K562 (cell line): Measurements from ENCODE around the gene PRKD1. TPM values are rescaled to one million over a fixed set of nuclear protein-coding genes. Genes with fewer than 3 reads are reported as not detected.
A peak's percentile ranks its signal among the peaks of the same experiment; 100 is the strongest.

Source experiments
- ATAC-seq: fragments of 200-7000 bp; cut with Tn5 transposase; 3 replicates; pipeline ENCODE4 v1.9.1; 2020; ENCODE audit warnings: moderate library complexity
- BruUV-seq: library from RNA; stranded (reverse); fragments of 400-500 nt; replicated peaks from 2 replicates; lab custom pipeline; 2021; lab: Mats Ljungman, UMichigan
- CTCF ChIA-PET: fragments of 300-600 bp; formaldehyde crosslinking; extraction: SDS; loops from one replicate; lab custom pipeline; 2021; ENCODE audit warnings: low intra/inter-chr PET ratio; lab: Yijun Ruan, JAX
- POLR2A ChIA-PET: fragments of 300-600, 350-650 bp; sonication (Branson Sonifier 250); formaldehyde crosslinking; extraction: SDS; loops from one replicate; lab custom pipeline; 2021; ENCODE audit warnings: antibody characterized with exemption, inconsistent platforms; lab: Yijun Ruan, JAX
- DNase-seq, 4 experiments: peaks; one replicate each; pipeline versions ENCODE4 v3.0.0 to v3.0.0-alpha.2; 2011 to 2018; ENCODE audit warnings: low spot score in 3 of 4, mixed read lengths in 3 of 4; ENCODE audit errors: extremely low read depth in 1 of 4
- FAIRE-seq: peaks from 2 replicates; lab custom pipeline; 2011; peaks lifted over from hg19 to GRCh38; lab: Jason Lieb, UNC
- H2AFZ ChIP-seq: 2 replicates; pipeline ENCODE4 v1.6.0; 2011; ENCODE audit warnings: low read depth, low read length, control low read depth, inconsistent platforms
- H3K27ac ChIP-seq: fragments of 200-600 bp; 3 replicates; pipeline ENCODE4 v1.8.0; 2011; ENCODE audit warnings: low read depth, mild to moderate bottlenecking, control low read depth, inconsistent platforms, low read length, moderate library complexity, mixed read lengths; ENCODE audit errors: extremely low read depth
- H3K27me3 ChIP-seq, 2 experiments: fragments of 300-600 bp in 1 of 2; 2 replicates in 1 of 2; 3 replicates in 1 of 2; pipeline versions ENCODE4 v1.6.0 to v1.8.0; 2011; ENCODE audit warnings: inconsistent platforms in 2 of 2, low read length in 2 of 2, mild to moderate bottlenecking in 1 of 2, mixed read lengths in 1 of 2, moderate library complexity in 1 of 2; ENCODE audit not compliant: control insufficient read depth in 2 of 2, insufficient read depth in 2 of 2
- H3K36me3 ChIP-seq: fragments of 300-600 bp; 3 replicates; pipeline ENCODE4 v1.8.0; 2011; ENCODE audit warnings: mild to moderate bottlenecking, low read length, inconsistent platforms; ENCODE audit not compliant: control insufficient read depth, insufficient read depth
- H3K4me1 ChIP-seq, 2 experiments: fragments of 200-600 bp in 1 of 2; replicated peaks in 1 of 2; 2 replicates in 1 of 2; 3 replicates in 1 of 2; pipeline versions ENCODE4 v1.5.1 to v1.8.0; 2011; ENCODE audit warnings: inconsistent platforms in 2 of 2, low read length in 2 of 2, mild to moderate bottlenecking in 1 of 2, mixed read lengths in 1 of 2, moderate library complexity in 1 of 2; ENCODE audit not compliant: control insufficient read depth in 2 of 2, insufficient read depth in 2 of 2
- H3K4me2 ChIP-seq: 2 replicates; pipeline ENCODE4 v1.6.1; 2011; ENCODE audit warnings: low read length, control low read depth, inconsistent platforms, mixed read lengths; ENCODE audit not compliant: insufficient read depth
- H3K4me3 ChIP-seq: fragments of 200-600 bp; sonication (generic), shearing (Covaris generic); 2 replicates; pipeline ENCODE4 v1.5.1; 2016; ENCODE audit warnings: control low read depth, inconsistent platforms
- H3K79me2 ChIP-seq: fragments of 200-600 bp; 3 replicates; pipeline ENCODE4 v1.8.0; 2011; ENCODE audit warnings: low read length, inconsistent platforms; ENCODE audit not compliant: control insufficient read depth, insufficient read depth
- H3K9ac ChIP-seq, 2 experiments: 2 replicates each; pipeline versions ENCODE4 v1.6.0 to v1.6.1; 2011; ENCODE audit warnings: low read depth in 2 of 2, low read length in 2 of 2, control low read depth in 1 of 2, inconsistent platforms in 1 of 2, mild to moderate bottlenecking in 1 of 2, mixed read lengths in 1 of 2; ENCODE audit not compliant: insufficient read depth in 1 of 2
- H3K9me1 ChIP-seq: one replicate; pipeline ENCODE4 v1.6.0; 2011; ENCODE audit warnings: inconsistent platforms, mild to moderate bottlenecking, low read length, moderate library complexity; ENCODE audit not compliant: control insufficient read depth, insufficient read depth
- H3K9me3 ChIP-seq: replicated peaks from 2 replicates; pipeline ENCODE4 v1.5.1; 2011; ENCODE audit warnings: low read depth, low read length, inconsistent platforms; ENCODE audit not compliant: control insufficient read depth, insufficient read depth
- H4K20me1 ChIP-seq: replicated peaks from 2 replicates; pipeline ENCODE4 v1.6.1; 2011; ENCODE audit warnings: low read length, inconsistent platforms, mixed read lengths; ENCODE audit not compliant: control insufficient read depth, insufficient read depth
- C11orf30 ChIP-seq: fragments of 450-650 bp; IDR thresholded peaks from 2 replicates; pipeline ENCODE4 v1.6.1; 2016; ENCODE audit warnings: low read depth, mild to moderate bottlenecking
- ELF2 ChIP-seq: fragments of 250-450 bp; sonication (Bioruptor Pico); IDR thresholded peaks from 2 replicates; pipeline ENCODE4 v1.5.0; 2021; ENCODE audit warnings: mild to moderate bottlenecking
- HMG20B ChIP-seq: fragments of 250-450 bp; sonication (Bioruptor Pico); IDR thresholded peaks from 2 replicates; pipeline ENCODE4 v1.5.0; 2021; ENCODE audit warnings: mild to moderate bottlenecking
- NELFE ChIP-seq: IDR thresholded peaks from 2 replicates; pipeline ENCODE4 v1.6.1; 2011; ENCODE audit warnings: mild to moderate bottlenecking; ENCODE audit not compliant: insufficient read depth, insufficient read length
- NFE2 ChIP-seq: IDR thresholded peaks from 2 replicates; pipeline ENCODE4 v1.6.1; 2014; ENCODE audit warnings: antibody characterized with exemption, low read depth
- NFYB ChIP-seq: IDR thresholded peaks from 2 replicates; pipeline ENCODE4 v1.6.1; 2011; ENCODE audit warnings: mild to moderate bottlenecking, moderate library complexity; ENCODE audit not compliant: insufficient read length; ENCODE audit errors: extremely low read depth
- SREBF2 ChIP-seq: sonication (generic); formaldehyde crosslinking; IDR thresholded peaks from 2 replicates; pipeline ENCODE4 v1.4.0; 2020; ENCODE audit warnings: mild to moderate bottlenecking, missing genetic modification reagents
- ZNF41 ChIP-seq: fragments of 250-450 bp; sonication (Bioruptor Pico); conservative IDR thresholded peaks from 2 replicates; pipeline ENCODE4 v1.4.0; 2020; ENCODE audit warnings: mild to moderate bottlenecking
- WGBS: fragments of 100-300 bp; shearing (Covaris generic); methylation state at CpG from one replicate; pipeline ENCODE4 v1.1.6; 2016; ENCODE audit warnings: low coverage, mixed read lengths; ENCODE audit not compliant: insufficient coverage; ENCODE audit errors: missing lambda C conversion rate; 5-methylcytosine and 5-hydroxymethylcytosine counted together
- in situ Hi-C: fragments of 300-500 bp; cut with MboI; formaldehyde crosslinking; loops from 4 replicates; pipeline ENCODE4 v1.15.0; 2018; ENCODE audit warnings: inconsistent platforms, mixed read lengths
- intact Hi-C: fragments of 100-400 bp; cut with micrococcal nuclease; formaldehyde crosslinking; loops from 2 replicates; pipeline ENCODE4 v1.14.2; 2022
- polyA plus RNA-seq, 8 experiments: library from polyadenylated mRNA; depleted of rRNA in 4 of 8; stranded (reverse) in 5 of 8; unstranded in 3 of 8; fragments of >200 nt; fragmentation: Nextera tagmentation in 2 of 8; fragmentation: Illumina TruSeq in 1 of 8; extraction: Ambion mirVana in 2 of 8; extraction: Trizol in 1 of 8; gene quantifications; 2 replicates each; pipeline versions ENCODE4 v1.2.1 to v1.2.3, GENCODE V29; 2011 to 2014; ENCODE audit warnings: inconsistent platforms in 1 of 8, missing spikeins in 1 of 8
- total RNA-seq, 7 experiments: library from RNA; depleted of rRNA in 6 of 7; stranded (reverse); fragments of >200 nt in 6 of 7; fragmentation: Illumina TruSeq in 2 of 7; extraction: Trizol in 2 of 7; gene quantifications; 2 replicates each; pipeline versions ENCODE4 v1.2.1 to v1.2.3, GENCODE V29; 2011 to 2021; ENCODE audit warnings: low replicate concordance in 1 of 7
- TF ChIP-seq, protein P1 (sequence below): sonication (generic); formaldehyde crosslinking; IDR thresholded peaks from 2 replicates; pipeline ENCODE4 v1.8.1; 2023; ENCODE audit warnings: mild to moderate bottlenecking, missing genetic modification reagents, moderate library complexity
- TF ChIP-seq, protein P2 (sequence below), 2 experiments: IDR thresholded peaks in 1 of 2; conservative IDR thresholded peaks in 1 of 2; 2 replicates each; pipeline ENCODE4 v1.6.1; 2016; ENCODE audit warnings: low read depth in 2 of 2, mild to moderate bottlenecking in 1 of 2, missing compliant biosample characterization in 1 of 2, missing genetic modification characterization in 1 of 2, moderate library complexity in 1 of 2
- TF ChIP-seq, protein P3 (sequence below): sonication (generic); formaldehyde crosslinking; IDR thresholded peaks from 2 replicates; pipeline ENCODE4 v1.8.0; 2022; ENCODE audit warnings: mild to moderate bottlenecking, low read depth, missing genetic modification reagents

The PRKD1 gene
- total and polyA plus RNA-seq, 9 of the 15 experiments (the other 6 are each of a cell fraction or from before 2014, with no cell fraction given) = 0.04 to 0.25 (median 0.13) TPM; not detected in 1

DNA sequence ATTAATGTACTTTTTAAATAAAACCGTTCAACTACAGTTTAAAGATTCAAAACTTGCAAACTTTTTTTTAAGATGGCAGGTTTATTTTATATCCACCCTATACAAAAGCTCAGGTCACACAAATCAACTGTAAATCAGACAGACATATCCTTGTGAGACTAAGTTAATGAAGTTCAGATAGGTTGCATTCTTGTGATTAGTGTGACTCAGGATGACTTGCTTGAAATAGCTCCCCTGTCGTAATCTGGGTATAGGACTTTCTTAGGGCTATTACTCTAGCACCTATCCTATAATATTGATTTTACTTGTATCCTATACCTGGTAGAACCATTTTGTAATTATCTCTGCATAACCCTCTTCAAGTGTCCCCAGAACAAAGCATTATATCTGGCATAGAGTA lies 9.5 kb upstream of the PRKD1 start:
- no peaks in the 10 kb centered on the region for H3K4me1 ChIP-seq
- no peak overlapping the region for H3K9ac ChIP-seq
- no peaks in the 10 kb centered on the region for H4K20me1 ChIP-seq
- ChIA-PET POLR2A (no interaction called here), CTCF (no interaction called here)
- FAIRE-seq = no peak
- no peaks in the 10 kb centered on the region for H3K27me3 ChIP-seq
- 0% methylated on average over 2 of the region's 2 CpGs for WGBS
- no peaks in the 10 kb centered on the region for H3K9me3 ChIP-seq
- H2AFZ ChIP-seq = no peak overlapping the region
- intact Hi-C loops = no loop called here
- no peak for DNase-seq
- BruUV-seq = no TSS peak
- H3K36me3 ChIP-seq = no peaks in the 10 kb centered on the region
- no peak overlapping the region for H3K4me2 ChIP-seq
- ATAC-seq = no peak
- H3K9me1 ChIP-seq = no peaks in the 10 kb centered on the region
- in situ Hi-C loops = no loop called here
- TF ChIP-seq C11orf30 = peak; percentile 18; the same call in 1 of the 2 replicates
- TF ChIP-seq, protein P1, sequence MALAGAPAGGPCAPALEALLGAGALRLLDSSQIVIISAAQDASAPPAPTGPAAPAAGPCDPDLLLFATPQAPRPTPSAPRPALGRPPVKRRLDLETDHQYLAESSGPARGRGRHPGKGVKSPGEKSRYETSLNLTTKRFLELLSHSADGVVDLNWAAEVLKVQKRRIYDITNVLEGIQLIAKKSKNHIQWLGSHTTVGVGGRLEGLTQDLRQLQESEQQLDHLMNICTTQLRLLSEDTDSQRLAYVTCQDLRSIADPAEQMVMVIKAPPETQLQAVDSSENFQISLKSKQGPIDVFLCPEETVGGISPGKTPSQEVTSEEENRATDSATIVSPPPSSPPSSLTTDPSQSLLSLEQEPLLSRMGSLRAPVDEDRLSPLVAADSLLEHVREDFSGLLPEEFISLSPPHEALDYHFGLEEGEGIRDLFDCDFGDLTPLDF (CRISPR knock-in tag) = no peak
- no peak for TF ChIP-seq NFYB
- TF ChIP-seq NFE2 = peak; percentile 39; the same call in 1 of the 2 replicates
- no peak overlapping the region for H3K27ac ChIP-seq
- no peak overlapping the region for H3K4me3 ChIP-seq
- no peaks in the 10 kb centered on the region for H3K79me2 ChIP-seq

DNA sequence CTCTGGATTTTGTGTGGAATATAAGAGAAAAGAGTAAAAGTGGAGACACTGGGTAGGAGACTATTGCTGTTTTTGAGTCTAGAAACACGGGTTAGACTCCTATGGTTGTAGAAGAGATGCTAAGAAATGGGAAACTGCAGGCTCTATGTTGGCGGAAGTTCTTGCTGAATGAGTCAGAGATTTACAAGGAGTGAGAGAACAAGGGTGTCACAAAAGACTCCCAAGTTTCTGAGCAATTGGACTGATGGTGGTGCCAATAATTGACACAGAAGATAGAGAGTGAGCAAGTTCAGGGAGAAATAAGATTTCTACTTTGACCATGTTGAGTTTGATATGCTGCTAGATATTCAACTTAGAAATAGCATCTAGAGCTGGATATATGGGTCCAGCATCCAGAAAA lies 2.6 kb upstream of the PRKD1 start:
- no peak overlapping the region for H2AFZ ChIP-seq
- DNase-seq (no peak), FAIRE-seq (no peak), ATAC-seq (no peak)
- no peaks in the 10 kb centered on the region for H3K79me2 ChIP-seq
- peaks cover 0 to 13% of the 10 kb centered on the region in 2 experiments; a peak in 2 of 5 replicates for H3K4me1 ChIP-seq
- intact Hi-C loops = no loop called here
- BruUV-seq = no TSS peak
- H3K9me3 ChIP-seq = no peaks in the 10 kb centered on the region
- H3K27me3 ChIP-seq = peaks cover 0 to 20% of the 10 kb centered on the region in 2 experiments; a peak in 2 of 5 replicates
- H3K9ac ChIP-seq = no peak overlapping the region
- H3K36me3 ChIP-seq = no peaks in the 10 kb centered on the region
- in situ Hi-C loops = no loop called here
- 0% methylated on average over 2 of the region's 2 CpGs for WGBS
- H3K27ac ChIP-seq = no peak overlapping the region
- CTCF ChIA-PET = no interaction called here
- no peaks in the 10 kb centered on the region for H4K20me1 ChIP-seq
- no peak overlapping the region for H3K4me3 ChIP-seq
- H3K4me2 ChIP-seq = no peak overlapping the region
- POLR2A ChIA-PET = no interaction called here
- no peaks in the 10 kb centered on the region for H3K9me1 ChIP-seq
- no peak for TF ChIP-seq SREBF2 (CRISPR knock-in tag)
- TF ChIP-seq ELF2 (CRISPR knock-in tag) = no peak
- no peak for TF ChIP-seq HMG20B
- TF ChIP-seq, protein P2, sequence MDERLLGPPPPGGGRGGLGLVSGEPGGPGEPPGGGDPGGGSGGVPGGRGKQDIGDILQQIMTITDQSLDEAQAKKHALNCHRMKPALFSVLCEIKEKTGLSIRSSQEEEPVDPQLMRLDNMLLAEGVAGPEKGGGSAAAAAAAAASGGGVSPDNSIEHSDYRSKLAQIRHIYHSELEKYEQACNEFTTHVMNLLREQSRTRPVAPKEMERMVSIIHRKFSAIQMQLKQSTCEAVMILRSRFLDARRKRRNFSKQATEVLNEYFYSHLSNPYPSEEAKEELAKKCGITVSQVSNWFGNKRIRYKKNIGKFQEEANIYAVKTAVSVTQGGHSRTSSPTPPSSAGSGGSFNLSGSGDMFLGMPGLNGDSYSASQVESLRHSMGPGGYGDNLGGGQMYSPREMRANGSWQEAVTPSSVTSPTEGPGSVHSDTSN (CRISPR knock-in tag; IDR thresholded peaks at IDR 0.05; ENCODE audit: low read depth) = no peak
- TF ChIP-seq, protein P2 (tag; conservative IDR thresholded peaks at IDR 0.05; ENCODE audit: low read depth) = no peak
- TF ChIP-seq ZNF41 (CRISPR knock-in tag) = no peak
- TF ChIP-seq, protein P3, sequence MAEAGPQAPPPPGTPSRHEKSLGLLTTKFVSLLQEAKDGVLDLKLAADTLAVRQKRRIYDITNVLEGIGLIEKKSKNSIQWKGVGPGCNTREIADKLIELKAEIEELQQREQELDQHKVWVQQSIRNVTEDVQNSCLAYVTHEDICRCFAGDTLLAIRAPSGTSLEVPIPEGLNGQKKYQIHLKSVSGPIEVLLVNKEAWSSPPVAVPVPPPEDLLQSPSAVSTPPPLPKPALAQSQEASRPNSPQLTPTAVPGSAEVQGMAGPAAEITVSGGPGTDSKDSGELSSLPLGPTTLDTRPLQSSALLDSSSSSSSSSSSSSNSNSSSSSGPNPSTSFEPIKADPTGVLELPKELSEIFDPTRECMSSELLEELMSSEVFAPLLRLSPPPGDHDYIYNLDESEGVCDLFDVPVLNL = no peak
- TF ChIP-seq NELFE = no peak
